Kidney glomerular epithelial cell (primary cell): ENCODE measurements around the gene CFAP45.

Experiments used
- DNase-seq: peaks from one replicate; lab custom pipeline; 2025; lab: John Stamatoyannopoulos, UW

Gene CFAP45

GRCh38 chr1:159851407-159851806, 48.6 kb downstream of the CFAP45 start:
- no peak for DNase-seq

GRCh38 chr1:159849626-159850366, 50.2 kb downstream of the CFAP45 start:
- no peak for DNase-seq

GRCh38 chr1:159848326-159848725, 51.6 kb downstream of the CFAP45 start:
- no peak for DNase-seq

- no peak for DNase-seq
Measured at GRCh38 chr1:159847231-159847630, 52.7 kb downstream of the CFAP45 start.

- peak; percentile 33 for DNase-seq
Measured at GRCh38 chr1:159845751-159846629, 54.0 kb downstream of the CFAP45 start.

GRCh38 chr1:159843459-159843858, 56.5 kb downstream of the CFAP45 start:
- no peak for DNase-seq

GRCh38 chr1:159841749-159842148, 58.2 kb downstream of the CFAP45 start:
- no peak for DNase-seq

GRCh38 chr1:159839116-159839849, 60.7 kb downstream of the CFAP45 start:
- no peak for DNase-seq

- peak; percentile 39 for DNase-seq
Measured at GRCh38 chr1:159838715-159839114, 61.2 kb downstream of the CFAP45 start.

- no peak for DNase-seq
Measured at GRCh38 chr1:159835862-159836525, 64.0 kb downstream of the CFAP45 start.

DNA sequence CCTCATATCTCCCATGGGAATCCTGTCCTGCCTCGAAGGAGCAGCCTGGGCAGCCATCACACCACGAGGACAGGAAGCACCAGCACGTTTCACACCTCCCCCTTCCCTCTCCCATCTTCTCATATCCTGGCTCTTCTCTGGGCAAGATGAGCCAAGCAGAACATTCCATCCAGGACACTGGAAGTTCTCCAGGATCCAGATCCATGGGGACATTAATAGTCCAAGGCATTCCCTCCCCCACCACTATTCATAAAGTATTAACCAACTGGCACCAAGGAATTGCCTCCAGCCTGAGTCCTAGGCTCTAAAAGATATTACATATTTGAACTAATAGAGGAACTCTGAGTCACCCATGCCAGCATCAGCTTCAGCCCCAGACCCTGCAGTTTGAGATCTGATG, 64.6 kb downstream of the CFAP45 start:
- DNase-seq, result no peak

GRCh38 chr1:159832309-159832708, 67.7 kb downstream of the CFAP45 start:
- DNase-seq, result no peak

- no peak for DNase-seq
Measured at GRCh38 chr1:159831412-159832141, 68.4 kb downstream of the CFAP45 start.

DNA sequence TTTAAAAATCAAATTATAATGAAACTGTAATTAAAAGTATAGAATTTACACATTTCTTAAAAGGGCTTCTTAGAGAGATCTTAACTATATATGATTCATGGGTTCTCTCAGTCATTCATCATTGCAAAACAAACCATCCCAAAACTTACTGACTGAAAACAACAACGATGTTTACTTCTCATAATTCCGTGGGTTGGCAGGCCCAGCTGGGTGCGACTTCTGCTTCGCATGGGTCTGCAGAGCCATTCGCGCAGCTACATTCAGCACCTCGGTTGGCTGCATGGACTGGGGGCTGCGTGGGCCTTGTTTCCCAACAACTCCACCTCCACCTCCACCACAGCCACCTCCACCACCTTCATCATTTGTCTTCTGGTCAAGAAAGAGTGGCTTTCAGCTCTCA, 69.2 kb downstream of the CFAP45 start:
- DNase-seq, result no peak

DNA sequence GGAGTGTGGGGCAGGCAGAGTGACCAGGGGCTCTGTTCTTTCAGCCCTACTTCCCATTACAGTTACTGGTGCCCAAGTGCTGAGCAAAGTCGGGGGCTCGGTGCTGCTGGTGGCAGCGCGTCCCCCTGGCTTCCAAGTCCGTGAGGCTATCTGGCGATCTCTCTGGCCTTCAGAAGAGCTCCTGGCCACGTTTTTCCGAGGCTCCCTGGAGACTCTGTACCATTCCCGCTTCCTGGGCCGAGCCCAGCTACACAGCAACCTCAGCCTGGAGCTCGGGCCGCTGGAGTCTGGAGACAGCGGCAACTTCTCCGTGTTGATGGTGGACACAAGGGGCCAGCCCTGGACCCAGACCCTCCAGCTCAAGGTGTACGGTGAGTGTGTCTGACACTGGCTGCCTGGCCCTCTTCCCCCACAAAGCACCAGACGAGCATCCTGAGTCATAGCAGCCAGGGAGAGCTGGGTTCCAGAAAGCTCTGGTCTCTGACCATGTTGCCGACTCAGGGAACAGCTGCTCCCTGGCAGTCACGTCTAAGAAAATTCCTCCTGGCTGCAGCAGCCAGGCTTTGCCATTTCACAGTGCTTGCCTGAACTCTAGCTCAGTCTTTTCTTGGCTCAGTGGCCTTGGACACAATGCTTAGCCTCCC, 70.0 kb downstream of the CFAP45 start:
- DNase-seq, result peak; percentile 30

GRCh38 chr1:159829273-159829634, 70.7 kb downstream of the CFAP45 start:
- DNase-seq, result no peak

GRCh38 chr1:159828581-159829272, 71.2 kb downstream of the CFAP45 start:
- DNase-seq, result no peak

DNA sequence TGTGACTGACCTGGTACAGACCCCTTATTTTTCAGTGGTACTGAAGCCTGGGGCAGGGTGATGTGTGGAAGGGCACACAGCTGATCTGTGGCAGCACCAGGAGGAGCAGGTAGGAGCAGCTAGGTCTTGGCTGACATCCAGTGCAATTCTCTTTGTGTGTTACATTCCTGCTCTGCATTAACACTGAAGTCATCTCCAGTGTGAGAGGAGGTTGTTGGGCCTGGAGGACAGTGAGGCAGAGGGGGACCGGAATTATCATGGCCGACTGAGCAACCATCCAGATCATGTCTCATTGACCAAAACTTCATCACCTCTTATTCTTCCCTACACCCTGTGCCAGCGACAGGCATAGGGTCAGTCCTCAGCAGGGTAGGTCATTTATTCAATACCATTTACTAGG, 71.8 kb downstream of the CFAP45 start:
- DNase-seq, result peak; percentile 58

GRCh38 chr1:159827549-159827948, 72.4 kb downstream of the CFAP45 start:
- no peak for DNase-seq

GRCh38 chr1:159827102-159827490, 72.9 kb downstream of the CFAP45 start:
- no peak for DNase-seq
